GM13976 (cell line): ENCODE results near the gene SLC38A8.

Experiments
- DNase-seq: peaks from one replicate; pipeline ENCODE4 v3.0.0; 2012; ENCODE audit warnings: low spot score
- in situ Hi-C: fragments of 300-500 bp; cut with MboI; formaldehyde crosslinking; loops from one replicate; pipeline ENCODE4 v1.12.0; 2022; ENCODE audit warnings: low sequenced_read_pairs, mixed read lengths, inconsistent platforms; ENCODE audit not compliant: unreplicated experiment
- TF ChIP-seq, protein P1 (sequence below): IDR thresholded peaks from 2 replicates; pipeline ENCODE4 v1.5.1; 2012; ENCODE audit warnings: borderline replicate concordance, mild to moderate bottlenecking; ENCODE audit not compliant: insufficient read depth; ENCODE audit errors: extremely low read depth, missing control alignments, control extremely low read depth

The SLC38A8 gene

GRCh38 chr16:84031556-84031955 is 11.0 kb downstream of the SLC38A8 start:
- DNase-seq, result no peak
- in situ Hi-C loops, result no loop called here
- TF ChIP-seq, protein P1, sequence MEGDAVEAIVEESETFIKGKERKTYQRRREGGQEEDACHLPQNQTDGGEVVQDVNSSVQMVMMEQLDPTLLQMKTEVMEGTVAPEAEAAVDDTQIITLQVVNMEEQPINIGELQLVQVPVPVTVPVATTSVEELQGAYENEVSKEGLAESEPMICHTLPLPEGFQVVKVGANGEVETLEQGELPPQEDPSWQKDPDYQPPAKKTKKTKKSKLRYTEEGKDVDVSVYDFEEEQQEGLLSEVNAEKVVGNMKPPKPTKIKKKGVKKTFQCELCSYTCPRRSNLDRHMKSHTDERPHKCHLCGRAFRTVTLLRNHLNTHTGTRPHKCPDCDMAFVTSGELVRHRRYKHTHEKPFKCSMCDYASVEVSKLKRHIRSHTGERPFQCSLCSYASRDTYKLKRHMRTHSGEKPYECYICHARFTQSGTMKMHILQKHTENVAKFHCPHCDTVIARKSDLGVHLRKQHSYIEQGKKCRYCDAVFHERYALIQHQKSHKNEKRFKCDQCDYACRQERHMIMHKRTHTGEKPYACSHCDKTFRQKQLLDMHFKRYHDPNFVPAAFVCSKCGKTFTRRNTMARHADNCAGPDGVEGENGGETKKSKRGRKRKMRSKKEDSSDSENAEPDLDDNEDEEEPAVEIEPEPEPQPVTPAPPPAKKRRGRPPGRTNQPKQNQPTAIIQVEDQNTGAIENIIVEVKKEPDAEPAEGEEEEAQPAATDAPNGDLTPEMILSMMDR, result no peak

GRCh38 chr16:84029297-84030047 is 13.1 kb downstream of the SLC38A8 start:
- in situ Hi-C loops, result no loop called here
- TF ChIP-seq, protein P1, result no peak
- no peak for DNase-seq

- TF ChIP-seq, protein P1, result no peak
- DNase-seq, result no peak
- in situ Hi-C loops, result no loop called here
Observed at GRCh38 chr16:84027625-84028024, 15.0 kb downstream of the SLC38A8 start.

DNA sequence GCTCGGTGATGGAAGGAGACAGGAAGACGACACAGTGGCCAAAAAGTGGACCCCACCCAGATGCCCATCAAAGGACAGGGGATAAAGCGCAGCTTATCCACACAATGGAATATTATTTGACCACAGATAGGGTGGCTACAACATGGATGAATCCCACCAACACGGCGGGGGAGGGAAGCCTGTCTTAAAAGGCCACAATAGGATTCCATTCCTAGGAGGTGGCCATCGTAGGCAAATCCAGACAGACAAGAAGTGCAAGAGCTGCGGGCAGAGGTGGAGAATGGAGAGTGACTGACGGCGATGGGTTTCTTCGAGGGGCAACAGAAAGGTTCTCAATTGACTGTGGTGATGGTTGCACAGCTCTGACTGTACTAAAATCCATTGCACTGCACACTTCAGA is 16.0 kb downstream of the SLC38A8 start:
- no peak for DNase-seq
- TF ChIP-seq, protein P1, result no peak
- in situ Hi-C loops, result no loop called here

DNA sequence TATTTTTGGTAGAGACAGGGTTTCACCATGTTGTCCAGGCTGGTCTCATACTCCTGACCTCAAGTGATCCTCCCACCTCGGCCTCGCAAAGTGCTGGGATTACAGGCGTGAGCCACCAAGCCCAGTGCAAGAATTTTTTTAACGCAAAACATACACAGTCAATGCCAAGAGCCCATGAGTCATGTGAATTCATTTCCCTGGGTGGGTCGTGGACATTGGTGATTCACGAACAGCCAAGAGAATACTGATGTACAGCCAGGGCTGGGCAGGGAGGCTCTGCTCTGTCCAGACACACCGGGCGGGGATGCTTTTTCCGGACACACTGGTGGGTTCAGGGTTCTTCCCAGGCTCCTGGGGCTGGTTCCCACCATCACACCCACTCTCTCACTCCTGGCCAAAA is 17.7 kb downstream of the SLC38A8 start:
- DNase-seq, result no peak
- TF ChIP-seq, protein P1, result no peak
- in situ Hi-C loops, result no loop called here

DNA sequence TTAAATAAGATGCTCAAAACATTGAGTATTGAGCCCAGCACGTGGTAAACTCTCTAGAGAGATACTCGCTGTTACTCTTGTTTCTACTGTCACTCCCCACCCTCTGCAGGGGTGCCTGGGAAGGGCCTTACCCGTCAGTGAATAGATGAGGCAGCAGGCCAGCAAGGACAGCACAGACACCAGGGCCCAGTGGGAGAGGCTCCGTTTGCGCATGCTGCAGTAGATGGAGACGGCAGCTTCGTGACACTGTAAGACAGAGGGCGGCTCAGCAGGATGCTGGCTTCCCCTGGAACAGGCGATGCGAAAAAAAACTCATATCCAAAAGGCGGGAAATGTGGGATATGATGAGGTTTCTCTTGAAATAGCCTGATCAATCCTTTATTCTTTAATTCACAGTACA is 20.0 kb downstream of the SLC38A8 start:
- DNase-seq, result no peak
- in situ Hi-C loops, result no loop called here
- TF ChIP-seq, protein P1, result no peak
